ENCODE measurements around the gene MASP1. TPM values are rescaled to one million over a fixed set of nuclear protein-coding genes. Genes with fewer than 3 reads are reported as not detected.
"Not testable (repeated sequence)": the region's sequence is repeated elsewhere in the genome, so short reads cannot be mapped to it uniquely, and the experiment has no call there.

MASP1 gene
- polyA plus RNA-seq, 3 donors from 2014 or later: not detected

DNA sequence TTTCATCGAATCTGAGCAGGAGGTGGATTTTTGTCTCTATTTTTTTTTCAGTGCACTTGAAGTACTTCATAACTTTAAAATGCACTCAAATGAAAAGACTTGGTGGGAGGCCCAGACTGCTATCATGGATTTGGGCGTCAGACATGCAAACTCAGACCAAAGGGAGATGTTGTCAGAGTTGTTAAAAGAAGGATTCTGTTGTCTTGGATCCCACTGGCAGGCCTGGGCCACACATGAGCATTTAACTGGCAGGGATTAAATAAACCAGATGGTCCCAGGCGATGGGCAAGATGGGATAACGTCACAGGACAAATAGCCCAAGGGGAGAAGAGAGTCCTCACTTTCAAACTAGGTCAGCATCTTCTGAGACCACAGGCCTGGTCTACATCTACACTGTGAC, 78.8 kb downstream of the MASP1 start:
- H3K27me3 Mint-ChIP-seq (ENCODE audit: low read depth in 3 of 3): peaks cover 0 to 5% (median 1%) of the 10 kb centered on the region in 3 donors
- H3K27ac Mint-ChIP-seq: no peak overlapping the region
- no peak overlapping the region for H3K4me3 Mint-ChIP-seq
- DNase-seq: no peak
- H3K36me3 Mint-ChIP-seq: no peaks in the 10 kb centered on the region
- no peaks in the 10 kb centered on the region for H3K9me3 Mint-ChIP-seq
- H3K4me1 Mint-ChIP-seq: no peaks in the 10 kb centered on the region

DNA sequence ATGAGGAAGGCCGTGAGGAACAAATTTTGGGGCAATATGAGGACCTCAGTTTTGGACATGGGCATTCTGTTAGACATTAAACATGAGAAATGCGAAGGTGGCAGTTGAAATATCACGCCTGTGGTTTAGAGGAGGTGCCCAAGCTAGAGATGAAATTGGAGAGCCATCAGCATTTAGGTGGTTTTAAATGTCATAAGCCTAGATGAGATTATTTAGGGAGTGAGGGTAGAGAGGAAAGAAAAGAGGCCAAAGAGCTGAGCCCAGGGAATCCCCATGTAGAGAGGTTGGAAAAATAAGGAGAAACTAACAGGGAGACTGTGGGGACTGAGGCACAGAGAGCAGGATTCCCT, 79.4 kb downstream of the MASP1 start:
- no peak for DNase-seq
- no peaks in the 10 kb centered on the region for H3K36me3 Mint-ChIP-seq
- peaks cover 0 to 5% (median 1%) of the 10 kb centered on the region in 3 donors for H3K27me3 Mint-ChIP-seq (ENCODE audit: low read depth in 3 of 3)
- no peak overlapping the region for H3K4me3 Mint-ChIP-seq
- H3K27ac Mint-ChIP-seq: no peak overlapping the region
- no peaks in the 10 kb centered on the region for H3K9me3 Mint-ChIP-seq
- no peaks in the 10 kb centered on the region for H3K4me1 Mint-ChIP-seq

DNA sequence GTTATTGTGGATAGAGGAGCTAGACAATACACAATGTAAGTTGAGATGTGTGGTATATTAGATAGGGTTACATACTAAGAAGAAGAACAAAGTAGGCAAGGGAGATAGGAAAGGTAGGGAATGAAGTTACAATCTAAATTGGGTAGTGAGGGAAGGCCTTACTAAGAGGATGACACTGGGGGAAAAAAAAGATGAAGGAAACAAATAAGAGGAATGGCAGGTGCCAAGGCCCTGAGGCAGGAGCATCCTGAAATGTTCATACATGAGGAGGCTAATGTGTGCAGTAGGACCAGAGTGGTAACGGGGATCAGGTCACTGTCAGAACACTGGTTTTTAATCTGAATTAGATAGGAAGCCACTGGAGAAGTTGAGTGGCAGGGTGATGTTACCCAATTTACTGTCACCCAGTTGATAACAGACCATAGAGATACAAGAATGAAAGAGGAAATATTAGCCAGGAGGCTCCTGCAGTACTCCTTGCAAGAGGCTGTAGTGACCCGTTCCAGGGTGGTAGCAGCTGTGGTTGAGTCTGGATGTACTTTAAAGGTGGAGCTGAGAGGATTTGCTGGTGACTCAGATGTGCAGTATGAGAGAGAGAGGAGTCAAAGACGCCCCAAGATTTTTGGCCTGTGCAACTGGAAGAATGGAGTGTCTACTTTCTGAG, 79.9 kb downstream of the MASP1 start:
- no peak for DNase-seq
- no peaks in the 10 kb centered on the region for H3K4me1 Mint-ChIP-seq
- H3K36me3 Mint-ChIP-seq: no peaks in the 10 kb centered on the region
- no peak overlapping the region for H3K27ac Mint-ChIP-seq
- H3K9me3 Mint-ChIP-seq: no peaks in the 10 kb centered on the region
- H3K4me3 Mint-ChIP-seq: no peak overlapping the region
- peaks cover 0 to 8% (median 1%) of the 10 kb centered on the region in 3 donors for H3K27me3 Mint-ChIP-seq (ENCODE audit: low read depth in 3 of 3)

- no peak for DNase-seq
- no peaks in the 10 kb centered on the region for H3K4me1 Mint-ChIP-seq
- no peak overlapping the region for H3K27ac Mint-ChIP-seq
- peaks cover 0 to 9% (median 1%) of the 10 kb centered on the region in 3 donors for H3K27me3 Mint-ChIP-seq (ENCODE audit: low read depth in 3 of 3)
- H3K36me3 Mint-ChIP-seq: no peaks in the 10 kb centered on the region
- no peaks in the 10 kb centered on the region for H3K9me3 Mint-ChIP-seq
- H3K4me3 Mint-ChIP-seq: no peak overlapping the region
Measured at GRCh38 chr3:187210545-187211327, 80.8 kb downstream of the MASP1 start.

GRCh38 chr3:187210091-187210490, 81.4 kb downstream of the MASP1 start:
- H3K27me3 Mint-ChIP-seq (ENCODE audit: low read depth in 3 of 3): peaks cover 0 to 9% (median 1%) of the 10 kb centered on the region in 3 donors
- H3K9me3 Mint-ChIP-seq: no peaks in the 10 kb centered on the region
- H3K4me3 Mint-ChIP-seq: no peak overlapping the region
- H3K27ac Mint-ChIP-seq: no peak overlapping the region
- H3K4me1 Mint-ChIP-seq: no peaks in the 10 kb centered on the region
- DNase-seq: no peak
- no peaks in the 10 kb centered on the region for H3K36me3 Mint-ChIP-seq

DNA sequence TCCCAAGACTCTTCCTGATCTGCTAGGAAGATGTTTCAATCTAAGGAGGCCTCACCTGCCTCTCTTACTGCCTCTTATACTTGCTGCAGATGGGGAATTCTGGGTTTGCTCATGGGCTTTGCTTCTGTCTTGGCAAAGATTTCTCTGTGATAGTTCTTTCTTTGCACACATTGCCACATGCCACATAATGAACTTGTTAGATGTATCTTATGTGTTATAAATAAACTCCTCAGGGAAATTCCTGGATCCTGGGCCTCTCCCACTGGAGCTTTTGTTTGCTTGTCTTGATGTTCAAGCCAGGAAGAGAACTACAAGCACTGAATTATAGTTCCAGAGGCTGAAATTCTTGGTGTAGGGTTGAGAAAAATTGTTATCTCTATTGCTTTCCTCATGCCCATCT, 82.0 kb downstream of the MASP1 start:
- H3K9me3 Mint-ChIP-seq: no peaks in the 10 kb centered on the region
- no peaks in the 10 kb centered on the region for H3K4me1 Mint-ChIP-seq
- no peak overlapping the region for H3K4me3 Mint-ChIP-seq
- H3K27ac Mint-ChIP-seq: no peak overlapping the region
- H3K36me3 Mint-ChIP-seq: no peaks in the 10 kb centered on the region
- no peak for DNase-seq
- peaks cover 0 to 9% (median 1%) of the 10 kb centered on the region in 3 donors for H3K27me3 Mint-ChIP-seq (ENCODE audit: low read depth in 3 of 3)

- Mint-ChIP-seq H3K27me3 (ENCODE audit: low read depth in 3 of 3) (peaks cover 0 to 9% (median 0%) of the 10 kb centered on the region in 3 donors), H3K4me3 (no peak overlapping the region), H3K4me1 (no peaks in the 10 kb centered on the region), H3K27ac (no peak overlapping the region), H3K9me3 (no peaks in the 10 kb centered on the region), H3K36me3 (no peaks in the 10 kb centered on the region)
- DNase-seq: no peak
Measured at GRCh38 chr3:187208159-187208558, 83.4 kb downstream of the MASP1 start.

DNA sequence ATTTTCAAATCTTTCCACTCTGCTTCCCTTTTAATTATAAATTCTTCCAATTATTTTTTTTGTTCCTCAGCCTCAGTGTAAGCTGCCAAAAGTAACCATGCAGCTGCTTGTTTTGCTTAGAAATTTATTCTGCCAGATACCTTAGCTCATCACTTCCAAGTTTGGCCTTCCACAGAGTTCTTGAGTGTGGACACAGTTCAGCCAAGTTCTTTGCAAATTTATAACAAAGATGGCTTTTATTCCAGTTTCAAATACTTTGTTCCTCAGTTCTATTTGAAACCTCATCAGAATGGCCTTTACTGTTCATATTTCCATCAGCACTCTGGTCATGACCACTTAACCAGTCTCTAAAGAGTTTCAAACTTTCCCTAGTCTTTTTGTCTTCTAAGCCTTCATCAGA, 83.9 kb downstream of the MASP1 start:
- H3K27ac Mint-ChIP-seq: no peak overlapping the region
- no peak for DNase-seq
- peaks cover 0 to 9% (median 1%) of the 10 kb centered on the region in 3 donors for H3K27me3 Mint-ChIP-seq (ENCODE audit: low read depth in 3 of 3)
- H3K4me1 Mint-ChIP-seq: no peaks in the 10 kb centered on the region
- no peaks in the 10 kb centered on the region for H3K36me3 Mint-ChIP-seq
- no peaks in the 10 kb centered on the region for H3K9me3 Mint-ChIP-seq
- no peak overlapping the region for H3K4me3 Mint-ChIP-seq

DNA sequence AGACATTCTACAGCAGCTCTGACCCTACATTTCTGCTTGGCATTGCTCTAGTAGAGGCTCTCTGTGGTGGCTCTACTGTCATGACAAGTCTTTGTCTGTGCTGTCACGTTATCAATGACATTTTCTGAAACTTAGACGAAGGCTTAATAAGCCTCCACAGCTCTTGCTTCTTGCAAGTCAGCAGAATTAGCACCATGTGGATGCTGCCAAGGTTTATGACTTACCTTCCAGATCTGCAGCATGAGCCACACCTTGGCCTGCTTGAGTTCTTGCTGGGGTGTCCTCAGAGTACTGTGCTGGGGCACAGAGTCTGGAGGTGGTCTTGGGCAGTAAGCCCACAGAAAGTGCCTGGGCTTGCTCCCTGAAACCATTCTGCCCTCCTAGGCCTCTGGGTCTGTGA, 84.5 kb downstream of the MASP1 start:
- no peak for DNase-seq
- Mint-ChIP-seq H3K27ac (no peak overlapping the region), H3K36me3 (no peaks in the 10 kb centered on the region), H3K27me3 (ENCODE audit: low read depth in 3 of 3) (peaks cover 0 to 9% (median 2%) of the 10 kb centered on the region in 3 donors), H3K4me1 (no peaks in the 10 kb centered on the region), H3K9me3 (no peaks in the 10 kb centered on the region), H3K4me3 (no peak overlapping the region)

DNA sequence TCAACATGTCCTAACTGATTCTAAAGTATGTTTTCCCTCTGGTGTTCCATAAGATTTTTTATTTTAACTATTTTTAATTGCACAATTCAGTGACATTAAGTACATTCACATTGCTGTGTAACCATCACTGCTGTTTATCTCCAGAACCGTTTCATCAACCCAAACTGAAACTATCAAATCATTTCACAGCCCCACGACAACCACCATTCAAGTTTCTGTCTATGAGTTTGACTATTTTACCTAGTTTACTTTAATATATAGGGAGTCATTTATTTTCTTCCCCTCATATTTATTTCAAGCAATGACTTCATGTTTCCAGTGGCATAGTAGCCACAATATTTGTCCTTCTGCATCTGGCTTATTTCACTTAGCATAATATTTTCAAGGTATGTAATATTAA, 85.9 kb downstream of the MASP1 start:
- H3K4me3 Mint-ChIP-seq: no peak overlapping the region
- peaks cover 0 to 12% (median 2%) of the 10 kb centered on the region in 3 donors for H3K27me3 Mint-ChIP-seq (ENCODE audit: low read depth in 3 of 3)
- no peaks in the 10 kb centered on the region for H3K36me3 Mint-ChIP-seq
- no peak for DNase-seq
- H3K9me3 Mint-ChIP-seq: no peaks in the 10 kb centered on the region
- H3K4me1 Mint-ChIP-seq: no peaks in the 10 kb centered on the region
- H3K27ac Mint-ChIP-seq: no peak overlapping the region

GRCh38 chr3:187199463-187200050, 92.0 kb downstream of the MASP1 start:
- H3K27me3 Mint-ChIP-seq (ENCODE audit: low read depth in 3 of 3); H3K4me1 Mint-ChIP-seq; H3K36me3 Mint-ChIP-seq; H3K9me3 Mint-ChIP-seq; H3K27ac Mint-ChIP-seq; DNase-seq; H3K4me3 Mint-ChIP-seq: not testable (repeated sequence)

DNA sequence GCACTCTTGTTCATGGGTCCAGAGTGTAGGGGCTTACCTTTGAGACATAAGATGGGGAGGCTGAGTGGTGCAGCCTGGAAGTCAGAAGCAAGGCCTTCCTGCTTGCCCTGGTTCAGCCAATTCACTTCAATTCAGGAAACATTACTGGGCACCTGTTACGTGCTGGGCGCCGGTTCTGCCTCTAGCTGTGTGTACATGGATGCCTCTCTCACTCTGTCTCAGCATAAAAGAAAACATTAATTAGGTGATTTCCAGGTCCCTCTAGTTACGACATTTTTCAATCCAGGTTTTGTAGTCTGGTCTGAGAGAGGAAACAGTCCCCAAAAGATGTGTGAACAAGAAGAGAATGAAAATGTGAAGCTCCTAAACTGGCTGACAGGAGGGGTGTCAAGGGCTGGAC, 93.0 kb downstream of the MASP1 start:
- Mint-ChIP-seq H3K4me3 (no peak overlapping the region), H3K4me1 (no peaks in the 10 kb centered on the region), H3K27me3 (ENCODE audit: low read depth in 3 of 3) (peaks cover 2 to 4% (median 3%) of the 10 kb centered on the region in 3 donors), H3K36me3 (no peaks in the 10 kb centered on the region), H3K9me3 (no peaks in the 10 kb centered on the region), H3K27ac (no peak overlapping the region)
- no peak for DNase-seq

- Mint-ChIP-seq H3K4me3 (no peak within 1 kb of the TSS), H3K9me3 (no peaks in the 10 kb centered on the region), H3K27me3 (ENCODE audit: low read depth in 3 of 3) (peaks cover 2 to 3% (median 3%) of the 10 kb centered on the region in 3 donors), H3K4me1 (no peaks in the 10 kb centered on the region), H3K36me3 (no peaks in the 10 kb centered on the region), H3K27ac (no peak within 1 kb of the TSS)
- DNase-seq: no peak
Measured at GRCh38 chr3:187197335-187197649, 94.2 kb downstream of the MASP1 start, which contains the start of gene RTP1. Gene RTP1, plus strand, starts transcription at chr3:187197486. Its CDS starts 30 bp downstream, at chr3:187197516.

DNA sequence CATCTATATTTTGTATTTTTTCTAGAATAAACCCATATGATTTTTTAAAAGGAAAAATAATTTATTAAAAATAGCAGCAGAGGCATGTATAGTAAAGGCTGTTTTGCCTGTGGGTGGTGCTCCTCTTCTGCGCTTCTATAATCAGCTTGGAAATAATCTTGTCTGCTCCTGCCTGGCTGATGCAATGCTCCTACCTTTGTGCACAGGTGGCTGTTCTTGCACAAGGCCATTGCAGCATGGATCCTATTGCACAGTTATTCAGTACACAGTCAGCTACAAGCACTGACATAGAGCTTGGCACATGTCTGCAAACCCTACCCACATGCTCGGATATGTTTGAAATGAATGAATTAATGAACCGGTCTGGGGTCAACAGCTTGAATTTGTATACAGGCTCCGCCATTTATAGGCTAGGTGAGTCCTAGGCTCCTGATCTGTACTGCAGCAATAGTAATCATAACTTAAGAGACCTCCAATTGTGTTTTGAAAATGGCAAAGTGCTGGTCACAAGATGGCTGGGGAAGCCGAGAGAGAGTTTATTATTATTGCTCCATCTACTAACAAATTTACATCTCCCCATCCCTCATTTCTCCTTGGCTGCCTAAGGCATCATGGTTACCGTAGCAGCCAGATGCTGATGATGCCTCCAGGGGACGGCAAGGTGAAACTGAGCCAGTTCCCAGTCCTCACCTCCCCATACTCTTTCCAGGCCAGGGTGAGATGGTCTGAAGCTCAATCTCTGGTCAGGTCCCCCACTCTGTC, 94.8 kb downstream of the MASP1 start:
- no peak overlapping the region for H3K27ac Mint-ChIP-seq
- no peaks in the 10 kb centered on the region for H3K4me1 Mint-ChIP-seq
- no peaks in the 10 kb centered on the region for H3K9me3 Mint-ChIP-seq
- no peaks in the 10 kb centered on the region for H3K36me3 Mint-ChIP-seq
- peaks cover 2 to 4% (median 4%) of the 10 kb centered on the region in 3 donors for H3K27me3 Mint-ChIP-seq (ENCODE audit: low read depth in 3 of 3)
- H3K4me3 Mint-ChIP-seq: no peak overlapping the region
- DNase-seq: no peak
